Measurements from ENCODE around the gene RARS1. TPM values are rescaled to one million over a fixed set of nuclear protein-coding genes. Genes with fewer than 3 reads are reported as not detected.

Gene RARS1
- total RNA-seq, 2 donors from 2014 or later = 84.9 to 88.6 TPM

- ATAC-seq (no peak), DNase-seq (ENCODE audit: low spot score) (no peak)
- Mint-ChIP-seq H3K27ac (no peak overlapping the region), H3K36me3 (no peaks in the 10 kb centered on the region), H3K4me3 (no peak overlapping the region), H3K9me3 (no peaks in the 10 kb centered on the region), H3K27me3 (peaks cover 5 to 10% of the 10 kb centered on the region in 2 donors), H3K4me1 (ENCODE audit: low read depth in 2 of 2) (peaks cover 0 to 6% of the 10 kb centered on the region in 2 donors)
Measured at GRCh38 chr5:168467755-168468330, 18.4 kb upstream of the RARS1 start.

- Mint-ChIP-seq H3K36me3 (no peaks in the 10 kb centered on the region), H3K27ac (no peak overlapping the region), H3K4me3 (no peak overlapping the region), H3K4me1 (ENCODE audit: low read depth in 2 of 2) (peaks cover 0 to 5% of the 10 kb centered on the region in 2 donors), H3K9me3 (no peaks in the 10 kb centered on the region), H3K27me3 (peaks cover 7 to 9% of the 10 kb centered on the region in 2 donors)
- DNase-seq (ENCODE audit: low spot score) (no peak), ATAC-seq (no peak)
Measured at GRCh38 chr5:168468836-168469235, 17.4 kb upstream of the RARS1 start.

GRCh38 chr5:168469816-168470215 is 16.5 kb upstream of the RARS1 start:
- Mint-ChIP-seq H3K27me3 (peaks cover 7 to 9% of the 10 kb centered on the region in 2 donors), H3K4me3 (no peak overlapping the region), H3K9me3 (no peaks in the 10 kb centered on the region), H3K27ac (no peak overlapping the region), H3K36me3 (no peaks in the 10 kb centered on the region), H3K4me1 (ENCODE audit: low read depth in 2 of 2) (no peaks in the 10 kb centered on the region)
- DNase-seq (ENCODE audit: low spot score) = no peak
- ATAC-seq = no peak

GRCh38 chr5:168471785-168472184 is 14.5 kb upstream of the RARS1 start:
- peaks cover 7 to 9% of the 10 kb centered on the region in 2 donors for H3K27me3 Mint-ChIP-seq
- H3K4me1 Mint-ChIP-seq (ENCODE audit: low read depth in 2 of 2) = no peaks in the 10 kb centered on the region
- no peak overlapping the region for H3K4me3 Mint-ChIP-seq
- ATAC-seq (no peak), DNase-seq (ENCODE audit: low spot score) (no peak)
- H3K36me3 Mint-ChIP-seq = no peaks in the 10 kb centered on the region
- H3K9me3 Mint-ChIP-seq = no peaks in the 10 kb centered on the region
- H3K27ac Mint-ChIP-seq = no peak overlapping the region

GRCh38 chr5:168472329-168472728 is 13.9 kb upstream of the RARS1 start:
- H3K27ac Mint-ChIP-seq = no peak overlapping the region
- H3K27me3 Mint-ChIP-seq = peaks cover 7 to 11% of the 10 kb centered on the region in 2 donors
- no peak for ATAC-seq
- DNase-seq (ENCODE audit: low spot score) = no peak
- no peaks in the 10 kb centered on the region for H3K9me3 Mint-ChIP-seq
- no peak overlapping the region for H3K4me3 Mint-ChIP-seq
- peaks cover 0 to 2% of the 10 kb centered on the region in 2 donors for H3K4me1 Mint-ChIP-seq (ENCODE audit: low read depth in 2 of 2)
- no peaks in the 10 kb centered on the region for H3K36me3 Mint-ChIP-seq

GRCh38 chr5:168474319-168474718 is 12.0 kb upstream of the RARS1 start:
- Mint-ChIP-seq H3K9me3 (no peaks in the 10 kb centered on the region), H3K4me1 (ENCODE audit: low read depth in 2 of 2) (peaks cover 0 to 2% of the 10 kb centered on the region in 2 donors), H3K4me3 (no peak overlapping the region), H3K36me3 (no peaks in the 10 kb centered on the region), H3K27me3 (peaks cover 18 to 19% of the 10 kb centered on the region in 2 donors), H3K27ac (no peak overlapping the region)
- DNase-seq (ENCODE audit: low spot score) (no peak), ATAC-seq (no peak)

- peaks cover 0 to 5% of the 10 kb centered on the region in 2 donors for H3K4me1 Mint-ChIP-seq (ENCODE audit: low read depth in 2 of 2)
- H3K36me3 Mint-ChIP-seq = no peaks in the 10 kb centered on the region
- peaks cover 15 to 18% of the 10 kb centered on the region in 2 donors for H3K27me3 Mint-ChIP-seq
- no peak for DNase-seq (ENCODE audit: low spot score)
- no peaks in the 10 kb centered on the region for H3K9me3 Mint-ChIP-seq
- no peak overlapping the region for H3K4me3 Mint-ChIP-seq
- no peak for ATAC-seq
- peak overlapping the region in 1 of 2 donors; percentile 27 for H3K27ac Mint-ChIP-seq
Measured at GRCh38 chr5:168477060-168477459, 9.2 kb upstream of the RARS1 start.

GRCh38 chr5:168479166-168479565 is 7.1 kb upstream of the RARS1 start:
- peaks cover 0 to 5% of the 10 kb centered on the region in 2 donors for H3K4me1 Mint-ChIP-seq (ENCODE audit: low read depth in 2 of 2)
- ATAC-seq = no peak
- no peak for DNase-seq (ENCODE audit: low spot score)

GRCh38 chr5:168480601-168481000 is 5.7 kb upstream of the RARS1 start:
- H3K9me3 Mint-ChIP-seq = no peaks in the 10 kb centered on the region
- H3K4me3 Mint-ChIP-seq = no peak overlapping the region
- H3K27ac Mint-ChIP-seq = no peak overlapping the region
- H3K4me1 Mint-ChIP-seq (ENCODE audit: low read depth in 2 of 2) = peaks cover 8 to 12% of the 10 kb centered on the region in 2 donors
- peaks cover 10 to 14% of the 10 kb centered on the region in 2 donors for H3K27me3 Mint-ChIP-seq
- DNase-seq (ENCODE audit: low spot score) = no peak
- ATAC-seq = no peak
- no peaks in the 10 kb centered on the region for H3K36me3 Mint-ChIP-seq

More at GRCh38 chr5:168479166-168479565, 7.1 kb upstream of the RARS1 start:
- Mint-ChIP-seq H3K27ac (no peak overlapping the region), H3K4me3 (no peak overlapping the region), H3K36me3 (no peaks in the 10 kb centered on the region), H3K9me3 (no peaks in the 10 kb centered on the region), H3K27me3 (peaks cover 10 to 12% of the 10 kb centered on the region in 2 donors)

GRCh38 chr5:168481330-168481788 is 4.9 kb upstream of the RARS1 start:
- no peak for DNase-seq (ENCODE audit: low spot score)
- H3K27ac Mint-ChIP-seq = peak overlapping the region in 1 of 2 donors; percentile 53
- ATAC-seq = no peak

GRCh38 chr5:168482361-168482760 is 3.9 kb upstream of the RARS1 start:
- H3K27ac Mint-ChIP-seq = no peak overlapping the region
- H3K27me3 Mint-ChIP-seq = peaks cover 10 to 11% of the 10 kb centered on the region in 2 donors
- no peak overlapping the region for H3K4me3 Mint-ChIP-seq
- H3K36me3 Mint-ChIP-seq = no peaks in the 10 kb centered on the region
- no peaks in the 10 kb centered on the region for H3K9me3 Mint-ChIP-seq
- peaks cover 21 to 23% of the 10 kb centered on the region in 2 donors for H3K4me1 Mint-ChIP-seq (ENCODE audit: low read depth in 2 of 2)
- DNase-seq (ENCODE audit: low spot score) = no peak
- no peak for ATAC-seq

More at GRCh38 chr5:168481330-168481788, 4.9 kb upstream of the RARS1 start:
- Mint-ChIP-seq H3K4me1 (ENCODE audit: low read depth in 2 of 2) (peaks cover 15 to 19% of the 10 kb centered on the region in 2 donors), H3K9me3 (no peaks in the 10 kb centered on the region), H3K36me3 (no peaks in the 10 kb centered on the region), H3K4me3 (no peak overlapping the region), H3K27me3 (peaks cover 10 to 14% of the 10 kb centered on the region in 2 donors)

- Mint-ChIP-seq H3K4me1 (ENCODE audit: low read depth in 2 of 2) (peaks cover 27 to 31% of the 10 kb centered on the region in 2 donors), H3K27me3 (peaks cover 0 to 3% of the 10 kb centered on the region in 2 donors), H3K4me3 (no peak overlapping the region), H3K9me3 (no peaks in the 10 kb centered on the region), H3K36me3 (peaks cover 24% of the 10 kb centered on the region), H3K27ac (no peak overlapping the region)
- DNase-seq (ENCODE audit: low spot score) (no peak), ATAC-seq (no peak)
Measured at GRCh38 chr5:168489059-168489458, 2.8 kb downstream of the RARS1 start.

GRCh38 chr5:168494057-168494555 is 7.8 kb downstream of the RARS1 start:
- DNase-seq (ENCODE audit: low spot score) = no peak
- Mint-ChIP-seq H3K4me1 (ENCODE audit: low read depth in 2 of 2) (peaks cover 3 to 6% of the 10 kb centered on the region in 2 donors), H3K9me3 (no peaks in the 10 kb centered on the region), H3K27ac (no peak overlapping the region), H3K4me3 (no peak overlapping the region), H3K27me3 (no peaks in the 10 kb centered on the region), H3K36me3 (peaks cover 37% of the 10 kb centered on the region)
- ATAC-seq = no peak

- Mint-ChIP-seq H3K4me3 (no peak overlapping the region), H3K27me3 (no peaks in the 10 kb centered on the region)
Measured at GRCh38 chr5:168502563-168503237, 16.4 kb downstream of the RARS1 start.

More at GRCh38 chr5:168502563-168503237, 16.4 kb downstream of the RARS1 start:
- Mint-ChIP-seq H3K36me3 (peaks cover 27% of the 10 kb centered on the region), H3K4me1 (ENCODE audit: low read depth in 2 of 2) (no peaks in the 10 kb centered on the region), H3K9me3 (no peaks in the 10 kb centered on the region), H3K27ac (no peak overlapping the region)
- DNase-seq (ENCODE audit: low spot score) (no peak), ATAC-seq (no peak)
